Measurements from ENCODE around the gene AIM2. TPM values are rescaled to one million over a fixed set of nuclear protein-coding genes. Genes with fewer than 3 reads are reported as not detected.

Gene AIM2
- total RNA-seq, 2 experiments from 2014 or later = 0.36 to 0.74 TPM

DNA sequence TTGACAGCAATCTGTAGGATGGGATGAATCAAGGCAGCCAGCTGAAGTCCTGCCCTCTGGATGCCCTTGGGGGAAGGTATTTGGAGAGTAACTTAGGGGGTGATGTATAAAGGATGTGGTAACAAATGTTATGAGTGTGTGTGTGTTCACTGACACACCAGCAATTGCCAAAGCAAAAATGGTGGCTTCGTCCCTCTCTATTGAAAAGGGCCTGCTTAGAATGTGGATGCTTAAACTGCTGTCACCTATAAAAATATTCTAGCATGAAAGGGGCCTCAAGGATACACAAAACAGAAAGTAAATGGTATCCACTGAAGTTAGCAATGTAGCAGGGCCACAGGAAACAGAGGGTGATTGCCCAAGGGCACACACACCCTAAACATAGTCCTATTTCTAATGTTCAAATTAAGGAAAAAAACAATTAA, 15.1 kb upstream of the AIM2 start:
- Mint-ChIP-seq H3K9me3 (no peaks in the 10 kb centered on the region), H3K4me1 (ENCODE audit: low read depth) (no peaks in the 10 kb centered on the region), H3K4me3 (no peak overlapping the region), H3K27ac (no peak overlapping the region), H3K36me3 (ENCODE audit: low read depth) (no peaks in the 10 kb centered on the region), H3K27me3 (peaks cover 4% of the 10 kb centered on the region)
- ATAC-seq (ENCODE audit: poor library complexity) (no peak), DNase-seq (peak in 2 of 14 experiments; percentile 24 to 44)
- Histone ChIP-seq H3K36me3 (ENCODE audit: insufficient read depth, low read length) (no peaks in the 10 kb centered on the region), H3K27me3 (ENCODE audit: control insufficient read depth in 1 of 2, insufficient read depth in 2 of 2, low read length in 2 of 2) (no peaks in the 10 kb centered on the region), H3K4me3 (ENCODE audit: low read length) (no peak overlapping the region), H3K9me3 (ENCODE audit: control insufficient read depth in 1 of 2, insufficient read depth in 1 of 2, low read length in 2 of 2) (no peaks in the 10 kb centered on the region), H3K4me1 (ENCODE audit: insufficient read depth, low read length) (peaks cover 6% of the 10 kb centered on the region), H3K27ac (ENCODE audit: low read depth in 1 of 2, low read length in 2 of 2) (no peak overlapping the region)
- CTCF ChIA-PET = no interaction called here
- POLR2A ChIA-PET = no interaction called here
- TF ChIP-seq, protein P1, sequence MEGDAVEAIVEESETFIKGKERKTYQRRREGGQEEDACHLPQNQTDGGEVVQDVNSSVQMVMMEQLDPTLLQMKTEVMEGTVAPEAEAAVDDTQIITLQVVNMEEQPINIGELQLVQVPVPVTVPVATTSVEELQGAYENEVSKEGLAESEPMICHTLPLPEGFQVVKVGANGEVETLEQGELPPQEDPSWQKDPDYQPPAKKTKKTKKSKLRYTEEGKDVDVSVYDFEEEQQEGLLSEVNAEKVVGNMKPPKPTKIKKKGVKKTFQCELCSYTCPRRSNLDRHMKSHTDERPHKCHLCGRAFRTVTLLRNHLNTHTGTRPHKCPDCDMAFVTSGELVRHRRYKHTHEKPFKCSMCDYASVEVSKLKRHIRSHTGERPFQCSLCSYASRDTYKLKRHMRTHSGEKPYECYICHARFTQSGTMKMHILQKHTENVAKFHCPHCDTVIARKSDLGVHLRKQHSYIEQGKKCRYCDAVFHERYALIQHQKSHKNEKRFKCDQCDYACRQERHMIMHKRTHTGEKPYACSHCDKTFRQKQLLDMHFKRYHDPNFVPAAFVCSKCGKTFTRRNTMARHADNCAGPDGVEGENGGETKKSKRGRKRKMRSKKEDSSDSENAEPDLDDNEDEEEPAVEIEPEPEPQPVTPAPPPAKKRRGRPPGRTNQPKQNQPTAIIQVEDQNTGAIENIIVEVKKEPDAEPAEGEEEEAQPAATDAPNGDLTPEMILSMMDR (IDR thresholded peaks at IDR 0.05) = no peak
- intact Hi-C loops (cut with DNase I, micrococcal nuclease) = no loop called here

DNA sequence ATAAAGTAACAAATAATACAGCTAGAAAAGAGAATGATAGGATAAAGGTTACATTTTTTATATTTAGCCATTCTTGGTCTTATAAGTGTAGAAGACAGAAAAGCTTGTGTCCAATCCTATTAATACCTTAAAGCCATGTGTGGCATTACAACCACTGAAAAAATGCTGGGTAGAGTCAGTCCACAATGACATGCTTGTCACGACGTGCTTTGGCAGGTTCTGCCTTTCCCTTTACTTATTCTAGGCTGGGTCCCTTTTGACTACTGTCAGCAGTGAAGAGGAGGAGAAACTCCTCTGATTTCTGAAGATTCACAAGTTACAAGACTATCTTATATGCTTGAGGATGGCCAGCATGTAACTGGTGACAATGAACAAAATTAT, 14.6 kb upstream of the AIM2 start:
- ChIA-PET CTCF (no interaction called here), POLR2A (no interaction called here)
- no peak for ATAC-seq (ENCODE audit: poor library complexity)
- TF ChIP-seq, protein P1 (IDR thresholded peaks at IDR 0.05) = no peak
- H3K36me3 Mint-ChIP-seq (ENCODE audit: low read depth) = no peaks in the 10 kb centered on the region
- DNase-seq = no peak
- no peaks in the 10 kb centered on the region for H3K36me3 ChIP-seq (ENCODE audit: insufficient read depth, low read length)
- peaks cover 6% of the 10 kb centered on the region for H3K4me1 ChIP-seq (ENCODE audit: insufficient read depth, low read length)
- peaks cover 4% of the 10 kb centered on the region for H3K27me3 Mint-ChIP-seq
- H3K4me3 Mint-ChIP-seq = no peak overlapping the region
- intact Hi-C loops (cut with DNase I, micrococcal nuclease) = no loop called here
- no peaks in the 10 kb centered on the region for H3K27me3 ChIP-seq (ENCODE audit: control insufficient read depth in 1 of 2, insufficient read depth in 2 of 2, low read length in 2 of 2)
- no peaks in the 10 kb centered on the region for H3K9me3 Mint-ChIP-seq
- H3K4me1 Mint-ChIP-seq (ENCODE audit: low read depth) = no peaks in the 10 kb centered on the region
- H3K9me3 ChIP-seq (ENCODE audit: control insufficient read depth in 1 of 2, insufficient read depth in 1 of 2, low read length in 2 of 2) = no peaks in the 10 kb centered on the region
- no peak overlapping the region for H3K27ac ChIP-seq (ENCODE audit: low read depth in 1 of 2, low read length in 2 of 2)
- no peak overlapping the region for H3K4me3 ChIP-seq (ENCODE audit: low read length)
- H3K27ac Mint-ChIP-seq = no peak overlapping the region

- no peak overlapping the region for H3K27ac ChIP-seq (ENCODE audit: low read depth in 1 of 2, low read length in 2 of 2)
- Mint-ChIP-seq H3K27ac (no peak overlapping the region), H3K36me3 (ENCODE audit: low read depth) (no peaks in the 10 kb centered on the region), H3K4me3 (no peak overlapping the region), H3K9me3 (no peaks in the 10 kb centered on the region), H3K27me3 (peaks cover 4% of the 10 kb centered on the region), H3K4me1 (ENCODE audit: low read depth) (no peaks in the 10 kb centered on the region)
- H3K9me3 ChIP-seq (ENCODE audit: control insufficient read depth in 1 of 2, insufficient read depth in 1 of 2, low read length in 2 of 2) = no peaks in the 10 kb centered on the region
- POLR2A ChIA-PET = no interaction called here
- no peak for ATAC-seq (ENCODE audit: poor library complexity)
- no peak overlapping the region for H3K4me3 ChIP-seq (ENCODE audit: low read length)
- H3K4me1 ChIP-seq (ENCODE audit: insufficient read depth, low read length) = peaks cover 6% of the 10 kb centered on the region
- H3K36me3 ChIP-seq (ENCODE audit: insufficient read depth, low read length) = no peaks in the 10 kb centered on the region
- CTCF ChIA-PET = no interaction called here
- DNase-seq = no peak
- TF ChIP-seq, protein P1 (IDR thresholded peaks at IDR 0.05) = no peak
- H3K27me3 ChIP-seq (ENCODE audit: control insufficient read depth in 1 of 2, insufficient read depth in 2 of 2, low read length in 2 of 2) = no peaks in the 10 kb centered on the region
- intact Hi-C loops (cut with DNase I, micrococcal nuclease) = no loop called here
These were observed 14.0 kb upstream of the AIM2 start for GRCh38 chr1:159090286-159091179.

Measured in CD4-positive, alpha-beta T cell (primary cell).